BE2C (cell line): Measurements from ENCODE around the gene FBXL13.
"Not testable (repeated sequence)": the region's sequence is repeated elsewhere in the genome, so short reads cannot be mapped to it uniquely, and the experiment has no call there.

ENCODE experiments used
- DNase-seq: peaks from one replicate; pipeline ENCODE4 v3.0.0-alpha.2; 2020
- H3K27me3 ChIP-seq: fragments of 250-450 bp; sonication (Bioruptor Pico); 2 replicates; pipeline ENCODE4 v1.5.1; 2020; ENCODE audit warnings: mild to moderate bottlenecking
- H3K36me3 ChIP-seq: fragments of 250-450 bp; sonication (Bioruptor Pico); 2 replicates; pipeline ENCODE4 v1.5.1; 2020; ENCODE audit warnings: mild to moderate bottlenecking
- H3K4me1 ChIP-seq: fragments of 250-450 bp; sonication (Bioruptor Pico); 2 replicates; pipeline ENCODE4 v1.5.1; 2020
- H3K4me3 ChIP-seq: 2 replicates; pipeline ENCODE4 v1.5.1; 2011; ENCODE audit warnings: low read depth, low read length
- H3K9me3 ChIP-seq: fragments of 250-450 bp; sonication (Bioruptor Pico); 2 replicates; pipeline ENCODE4 v1.5.1; 2020
- CTCF ChIP-seq: IDR thresholded peaks from 2 replicates; pipeline ENCODE4 v1.5.1; 2012; ENCODE audit warnings: mild to moderate bottlenecking, low read depth, low read length

FBXL13 gene

GRCh38 chr7:103083210-103083609 lies 8.6 kb upstream of the FBXL13 start:
- Histone ChIP-seq H3K4me3 (no peak overlapping the region), H3K9me3 (no peaks in the 10 kb centered on the region), H3K36me3 (peaks cover 6% of the 10 kb centered on the region; the same call in 1 of the 2 replicates), H3K4me1 (no peaks in the 10 kb centered on the region), H3K27me3 (no peaks in the 10 kb centered on the region)
- no peak for DNase-seq
- TF ChIP-seq CTCF: no peak

GRCh38 chr7:103082497-103082896 lies 7.9 kb upstream of the FBXL13 start:
- DNase-seq: no peak

GRCh38 chr7:103080923-103081322 lies 6.3 kb upstream of the FBXL13 start:
- peaks cover 6% of the 10 kb centered on the region; the same call in 1 of the 2 replicates for H3K36me3 ChIP-seq
- H3K27me3 ChIP-seq: no peaks in the 10 kb centered on the region
- DNase-seq: no peak
- H3K4me3 ChIP-seq: no peak overlapping the region
- no peak for TF ChIP-seq CTCF
- H3K4me1 ChIP-seq: no peaks in the 10 kb centered on the region
- no peaks in the 10 kb centered on the region for H3K9me3 ChIP-seq

More at GRCh38 chr7:103082497-103082896, 7.9 kb upstream of the FBXL13 start:
- TF ChIP-seq CTCF: no peak
- no peak overlapping the region for H3K4me3 ChIP-seq
- peaks cover 6% of the 10 kb centered on the region; the same call in 1 of the 2 replicates for H3K36me3 ChIP-seq
- H3K9me3 ChIP-seq: no peaks in the 10 kb centered on the region
- H3K4me1 ChIP-seq: no peaks in the 10 kb centered on the region
- H3K27me3 ChIP-seq: no peaks in the 10 kb centered on the region

GRCh38 chr7:103079836-103080235 lies 5.2 kb upstream of the FBXL13 start:
- Histone ChIP-seq H3K9me3 (no peaks in the 10 kb centered on the region), H3K36me3 (peaks cover 6% of the 10 kb centered on the region; the same call in 1 of the 2 replicates), H3K4me3 (no peak overlapping the region), H3K4me1 (no peaks in the 10 kb centered on the region), H3K27me3 (no peaks in the 10 kb centered on the region)
- no peak for DNase-seq
- TF ChIP-seq CTCF: no peak

GRCh38 chr7:103078226-103078625 lies 3.6 kb upstream of the FBXL13 start:
- H3K27me3 ChIP-seq, H3K4me3 ChIP-seq, H3K36me3 ChIP-seq, H3K9me3 ChIP-seq, H3K4me1 ChIP-seq, DNase-seq: not testable (repeated sequence)

- no peak for DNase-seq
- TF ChIP-seq CTCF: no peak
- Histone ChIP-seq H3K9me3 (no peaks in the 10 kb centered on the region), H3K36me3 (no peaks in the 10 kb centered on the region), H3K27me3 (no peaks in the 10 kb centered on the region), H3K4me1 (no peaks in the 10 kb centered on the region), H3K4me3 (no peak overlapping the region)
These were observed 2.7 kb upstream of the FBXL13 start for GRCh38 chr7:103077318-103077717.

GRCh38 chr7:103076764-103077163 lies 2.2 kb upstream of the FBXL13 start:
- no peak overlapping the region for H3K4me3 ChIP-seq
- DNase-seq: no peak
- H3K27me3 ChIP-seq: no peaks in the 10 kb centered on the region
- no peaks in the 10 kb centered on the region for H3K4me1 ChIP-seq
- TF ChIP-seq CTCF: no peak
- no peaks in the 10 kb centered on the region for H3K36me3 ChIP-seq
- no peaks in the 10 kb centered on the region for H3K9me3 ChIP-seq
